Sigmoid colon (tissue), 4 donors: ENCODE measurements around the gene UNC80.

ENCODE experiments used
- EP300 ChIP-seq, 4 donors: sonication (generic); formaldehyde crosslinking; IDR thresholded peaks; one replicate each; pipeline ENCODE4 v1.6.1; 2017; ENCODE audit warnings: antibody characterized with exemption in 4 of 4
- POLR2A ChIP-seq, 2 donors: fragments of 450-650 bp; IDR thresholded peaks; one replicate each; pipeline ENCODE4 v1.6.1; 2016; ENCODE audit warnings: antibody characterized with exemption in 2 of 2, mild to moderate bottlenecking in 2 of 2, moderate library complexity in 2 of 2
- TF ChIP-seq, protein P1 (sequence below), 4 experiments: fragments of 450-650 bp in 3 of 4; fragments of 200-600 bp in 1 of 4; IDR thresholded peaks; one replicate each; pipeline ENCODE4 v1.5.1; 2016 to 2019; ENCODE audit warnings: antibody characterized with exemption in 4 of 4, mild to moderate bottlenecking in 3 of 4, moderate library complexity in 2 of 4

DNA sequence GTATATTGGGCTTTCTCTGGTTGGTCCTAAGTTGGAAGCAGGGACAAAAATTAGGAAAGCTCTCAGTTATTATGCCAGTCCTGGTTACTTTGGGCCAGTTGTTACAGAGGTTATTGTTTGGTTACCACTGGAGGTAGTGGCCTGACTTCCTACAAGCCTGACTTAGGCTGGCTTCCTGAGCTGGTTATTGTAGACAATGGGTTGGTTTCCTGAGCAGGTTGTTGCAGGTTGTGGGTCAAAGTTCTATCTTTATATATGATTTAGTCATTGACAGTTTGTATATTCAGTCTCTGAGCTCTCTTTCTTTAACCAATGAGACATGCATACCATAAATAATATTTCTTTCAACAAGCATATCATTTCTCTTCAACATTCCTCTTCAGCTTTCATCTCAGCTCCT is 172.1 kb downstream of the UNC80 start:
- TF ChIP-seq, protein P1, sequence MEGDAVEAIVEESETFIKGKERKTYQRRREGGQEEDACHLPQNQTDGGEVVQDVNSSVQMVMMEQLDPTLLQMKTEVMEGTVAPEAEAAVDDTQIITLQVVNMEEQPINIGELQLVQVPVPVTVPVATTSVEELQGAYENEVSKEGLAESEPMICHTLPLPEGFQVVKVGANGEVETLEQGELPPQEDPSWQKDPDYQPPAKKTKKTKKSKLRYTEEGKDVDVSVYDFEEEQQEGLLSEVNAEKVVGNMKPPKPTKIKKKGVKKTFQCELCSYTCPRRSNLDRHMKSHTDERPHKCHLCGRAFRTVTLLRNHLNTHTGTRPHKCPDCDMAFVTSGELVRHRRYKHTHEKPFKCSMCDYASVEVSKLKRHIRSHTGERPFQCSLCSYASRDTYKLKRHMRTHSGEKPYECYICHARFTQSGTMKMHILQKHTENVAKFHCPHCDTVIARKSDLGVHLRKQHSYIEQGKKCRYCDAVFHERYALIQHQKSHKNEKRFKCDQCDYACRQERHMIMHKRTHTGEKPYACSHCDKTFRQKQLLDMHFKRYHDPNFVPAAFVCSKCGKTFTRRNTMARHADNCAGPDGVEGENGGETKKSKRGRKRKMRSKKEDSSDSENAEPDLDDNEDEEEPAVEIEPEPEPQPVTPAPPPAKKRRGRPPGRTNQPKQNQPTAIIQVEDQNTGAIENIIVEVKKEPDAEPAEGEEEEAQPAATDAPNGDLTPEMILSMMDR (IDR thresholded peaks at IDR 0.05): no peak
- TF ChIP-seq EP300 (IDR thresholded peaks at IDR 0.05) (no peak), POLR2A (IDR thresholded peaks at IDR 0.05) (no peak)
